ENCODE data around the gene DPYSL5. TPM values are rescaled to one million over a fixed set of nuclear protein-coding genes. Genes with fewer than 3 reads are reported as not detected.

The DPYSL5 gene, protein sequence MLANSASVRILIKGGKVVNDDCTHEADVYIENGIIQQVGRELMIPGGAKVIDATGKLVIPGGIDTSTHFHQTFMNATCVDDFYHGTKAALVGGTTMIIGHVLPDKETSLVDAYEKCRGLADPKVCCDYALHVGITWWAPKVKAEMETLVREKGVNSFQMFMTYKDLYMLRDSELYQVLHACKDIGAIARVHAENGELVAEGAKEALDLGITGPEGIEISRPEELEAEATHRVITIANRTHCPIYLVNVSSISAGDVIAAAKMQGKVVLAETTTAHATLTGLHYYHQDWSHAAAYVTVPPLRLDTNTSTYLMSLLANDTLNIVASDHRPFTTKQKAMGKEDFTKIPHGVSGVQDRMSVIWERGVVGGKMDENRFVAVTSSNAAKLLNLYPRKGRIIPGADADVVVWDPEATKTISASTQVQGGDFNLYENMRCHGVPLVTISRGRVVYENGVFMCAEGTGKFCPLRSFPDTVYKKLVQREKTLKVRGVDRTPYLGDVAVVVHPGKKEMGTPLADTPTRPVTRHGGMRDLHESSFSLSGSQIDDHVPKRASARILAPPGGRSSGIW
- not detected in 2 replicates for total RNA-seq

DNA sequence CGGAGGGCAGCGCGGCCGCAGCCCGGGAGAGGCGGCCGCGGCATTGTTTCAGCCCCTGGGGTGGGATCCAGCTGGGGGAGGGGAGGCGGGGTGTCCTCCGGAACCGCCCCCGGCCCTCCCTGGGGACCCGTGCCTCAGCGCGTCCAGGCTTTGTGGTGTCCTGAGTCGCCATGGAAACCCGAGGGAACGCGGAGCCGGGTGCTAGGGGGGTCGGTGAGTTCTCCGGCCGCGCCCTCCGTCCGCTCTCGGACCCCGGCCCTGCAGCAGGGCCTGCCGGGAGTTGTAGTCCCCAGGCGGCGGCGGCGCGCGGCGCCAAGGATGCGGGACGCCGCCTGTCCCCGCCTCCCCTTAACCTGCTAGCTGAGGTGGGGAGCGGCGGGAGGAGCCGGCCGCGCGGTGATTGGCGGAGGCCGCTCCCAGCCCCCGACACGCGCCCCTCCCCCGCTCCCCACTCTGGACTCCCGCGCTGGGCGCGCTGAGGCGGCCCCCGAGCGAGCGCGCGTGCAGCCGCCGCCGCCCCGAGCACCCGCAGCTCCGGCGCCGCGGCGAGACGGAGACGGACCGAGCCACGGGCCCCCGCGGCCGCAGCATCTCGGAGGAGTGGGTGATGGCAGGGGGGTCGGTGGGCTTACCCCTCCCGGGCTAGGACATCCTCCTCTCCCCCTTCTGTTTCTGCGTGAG is at the start of gene DPYSL5:
Gene DPYSL5, plus strand, starts transcription at position 478 of the 681 bp plus-strand sequence. CDS start 50,368 bp downstream, outside the sequence.

DNA sequence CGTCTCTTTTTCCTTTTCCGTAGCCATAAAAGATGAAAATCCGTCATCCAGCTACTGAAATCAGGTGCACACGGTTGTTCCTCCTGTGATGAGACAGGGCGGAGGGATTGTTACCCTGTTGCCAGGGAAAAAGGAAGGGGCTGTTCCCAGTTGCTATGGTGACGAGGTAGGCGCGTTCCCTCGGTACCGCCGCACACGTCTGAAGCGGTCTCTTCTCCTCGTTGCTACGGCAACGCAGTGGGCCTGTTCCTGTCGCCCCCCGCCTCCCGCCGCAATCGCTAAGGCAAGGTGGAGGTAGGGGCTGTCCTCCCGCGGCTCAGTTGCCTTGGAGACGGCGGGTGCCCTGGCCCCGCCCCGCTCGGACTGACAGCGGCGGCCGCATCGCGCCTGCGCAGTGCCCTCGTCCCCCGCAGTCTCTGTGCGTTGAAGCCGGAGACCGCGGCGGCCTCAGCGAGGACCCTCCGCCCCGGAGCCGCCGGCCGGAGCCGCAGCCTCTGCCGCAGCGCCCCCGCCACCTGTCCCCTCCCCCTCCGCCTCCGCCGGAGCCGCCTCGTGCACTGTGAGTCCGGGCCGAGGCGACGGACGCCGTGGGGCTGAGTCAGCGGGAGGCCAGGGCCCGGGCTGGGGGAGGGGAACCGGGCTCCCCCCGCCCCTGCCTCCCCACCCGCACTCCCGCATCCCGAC is 122.5 kb downstream of the DPYSL5 start, which contains the start of gene MAPRE3:
Gene MAPRE3, plus strand, starts transcription at position 394 of the 684 bp plus-strand sequence. CDS start 51,582 bp downstream, outside the sequence.

Other genes starting within 250 kb of the DPYSL5 start
- gene CIB4, start 206.8 kb upstream of the DPYSL5 start, total RNA-seq, result not detected in 2 replicates
- under 0.01 TPM in 1 of 2 replicates, not detected in the other for gene KCNK3, start 155.4 kb upstream of the DPYSL5 start, total RNA-seq
- 61.0 and 69.8 TPM in 2 replicates for gene SLC35F6, start 83.8 kb upstream of the DPYSL5 start, total RNA-seq
- gene CENPA, start 62.1 kb upstream of the DPYSL5 start, total RNA-seq, result 14.7 and 16.0 TPM in 2 replicates
- 2.6 and 4.3 TPM in 2 replicates for gene MAPRE3, start 122.5 kb downstream of the DPYSL5 start, total RNA-seq
- 53.6 and 71.9 TPM in 2 replicates for gene TMEM214, start 184.8 kb downstream of the DPYSL5 start, total RNA-seq
- gene AGBL5, start 203.5 kb downstream of the DPYSL5 start, total RNA-seq, result 16.5 and 22.3 TPM in 2 replicates
- 193 and 258 TPM in 2 replicates for gene OST4, start 223.5 kb downstream of the DPYSL5 start, total RNA-seq
- 36.7 and 51.6 TPM in 2 replicates for gene EMILIN1, start 230.5 kb downstream of the DPYSL5 start, total RNA-seq
- gene KHK, start 238.6 kb downstream of the DPYSL5 start, total RNA-seq, result 1.4 and 1.5 TPM in 2 replicates

Measured in subcutaneous preadipocyte (primary cell).